WTC11 (cell line): ENCODE results near the gene NFIX.

ENCODE experiments used
- CREB1 ChIP-seq: sonication (generic); formaldehyde crosslinking; IDR thresholded peaks from 2 replicates; pipeline ENCODE4 v1.8.0; 2023; ENCODE audit warnings: mild to moderate bottlenecking, missing genetic modification reagents
- CTCF ChIP-seq: fragments of 200-600 bp; IDR thresholded peaks from 2 replicates; pipeline ENCODE4 v1.8.0; 2022; ENCODE audit warnings: antibody characterized with exemption
- MAX ChIP-seq: sonication (generic); formaldehyde crosslinking; IDR thresholded peaks from 2 replicates; pipeline ENCODE4 v1.8.0; 2022; ENCODE audit warnings: mild to moderate bottlenecking, missing genetic modification reagents
- TEAD1 ChIP-seq: sonication (generic); formaldehyde crosslinking; IDR thresholded peaks from 2 replicates; pipeline ENCODE4 v1.8.0; 2022; ENCODE audit warnings: mild to moderate bottlenecking, missing genetic modification reagents

- TF ChIP-seq CREB1 (CRISPR knock-in tag) = no peak
- TF ChIP-seq CTCF = no peak
- no peak for TF ChIP-seq TEAD1
- no peak for TF ChIP-seq MAX
These were observed 32.8 kb downstream of the NFIX start for GRCh38 chr19:13028027-13028426.
